Glutamatergic neuron (in vitro differentiated cells): Measurements from ENCODE around the gene RPL13. TPM values are rescaled to one million over a fixed set of nuclear protein-coding genes. Genes with fewer than 3 reads are reported as not detected.

Experiments used
- DNase-seq: peaks from one replicate; pipeline ENCODE4 v3.0.0; 2022
- H3K27ac Mint-ChIP-seq: one replicate; pipeline ENCODE4 v1.8.0; 2020; ENCODE audit warnings: mild to moderate bottlenecking, mixed read lengths, inconsistent platforms; ENCODE audit not compliant: unreplicated experiment
- H3K27me3 Mint-ChIP-seq: one replicate; pipeline ENCODE4 v1.8.0; 2020; ENCODE audit warnings: mild to moderate bottlenecking, moderate library complexity, mixed read lengths, inconsistent platforms; ENCODE audit not compliant: unreplicated experiment
- H3K36me3 Mint-ChIP-seq: one replicate; pipeline ENCODE4 v1.8.0; 2020; ENCODE audit warnings: mild to moderate bottlenecking, mixed read lengths, inconsistent platforms; ENCODE audit not compliant: unreplicated experiment
- H3K4me1 Mint-ChIP-seq: one replicate; pipeline ENCODE4 v1.8.0; 2020; ENCODE audit warnings: mild to moderate bottlenecking, low read depth, mixed read lengths, inconsistent platforms; ENCODE audit not compliant: unreplicated experiment
- H3K4me3 Mint-ChIP-seq: one replicate; pipeline ENCODE4 v1.8.0; 2020; ENCODE audit warnings: mild to moderate bottlenecking, mixed read lengths, inconsistent platforms; ENCODE audit not compliant: unreplicated experiment
- H3K9me3 Mint-ChIP-seq: one replicate; pipeline ENCODE4 v1.8.0; 2020; ENCODE audit warnings: mild to moderate bottlenecking, moderate library complexity, mixed read lengths, inconsistent platforms; ENCODE audit not compliant: unreplicated experiment
- CTCF ChIP-seq: fragments of 200-600 bp; sonication (generic); IDR thresholded peaks from one replicate; pipeline ENCODE4 v1.5.0; 2021; ENCODE audit not compliant: partially characterized antibody, unreplicated experiment
- total RNA-seq: library from RNA; stranded (reverse); fragmentation: NEBNext Ultra II Directional; extraction: Animal tissue kit (Norgen Biotek cat#: 25700); gene quantifications from one replicate; pipeline ENCODE4 v1.2.1, GENCODE V29; 2021; ENCODE audit not compliant: unreplicated experiment

Gene RPL13
- total RNA-seq, 1 donor from 2014 or later = 893 TPM

DNA sequence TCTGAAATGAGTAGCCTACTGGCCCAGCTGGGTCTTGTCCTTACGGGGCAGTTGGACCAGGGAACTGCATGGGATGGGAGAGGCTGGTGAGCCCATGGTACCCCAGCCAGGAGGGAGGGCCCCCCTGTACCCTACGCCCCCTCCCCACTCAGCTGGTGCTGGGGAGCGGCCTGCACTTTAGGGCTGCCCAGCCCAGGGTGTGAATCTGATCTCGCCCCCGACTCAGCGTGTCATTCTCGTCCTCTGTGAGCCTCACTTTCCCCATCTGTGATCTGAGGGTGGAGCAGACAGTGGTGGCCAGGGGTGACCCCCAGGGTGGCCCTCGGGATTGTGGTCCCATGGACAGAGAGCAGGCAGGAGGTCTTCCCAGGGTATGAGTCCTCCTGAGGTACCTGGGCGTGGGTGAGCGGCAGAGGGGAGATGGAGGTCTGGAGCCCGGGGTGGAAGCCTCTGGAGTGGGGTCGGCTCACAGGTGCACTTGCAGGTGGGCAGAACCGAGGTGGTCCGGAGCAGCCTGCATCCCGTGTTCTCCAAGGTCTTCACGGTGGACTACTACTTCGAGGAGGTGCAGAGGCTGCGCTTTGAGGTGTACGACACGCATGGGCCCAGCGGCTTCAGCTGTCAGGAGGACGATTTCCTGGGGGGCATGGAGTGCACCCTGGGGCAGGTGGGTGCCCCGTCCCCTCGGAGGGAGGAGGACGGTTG, 16.7 kb downstream of the RPL13 start:
- Mint-ChIP-seq H3K27ac (no peak overlapping the region), H3K4me1 (peaks cover 12% of the 10 kb centered on the region), H3K4me3 (no peak overlapping the region), H3K36me3 (no peaks in the 10 kb centered on the region), H3K27me3 (peaks cover 13% of the 10 kb centered on the region), H3K9me3 (peaks cover 10% of the 10 kb centered on the region)
- no peak for DNase-seq
- no peak for TF ChIP-seq CTCF

- no peak for DNase-seq
- Mint-ChIP-seq H3K36me3 (no peaks in the 10 kb centered on the region), H3K4me1 (no peaks in the 10 kb centered on the region), H3K4me3 (no peak overlapping the region), H3K27me3 (peaks cover 7% of the 10 kb centered on the region), H3K27ac (no peak overlapping the region), H3K9me3 (peaks cover 3% of the 10 kb centered on the region)
- no peak for TF ChIP-seq CTCF
These were observed 18.9 kb downstream of the RPL13 start for GRCh38 chr16:89579351-89579750.

GRCh38 chr16:89581045-89581695, 20.7 kb downstream of the RPL13 start:
- Mint-ChIP-seq H3K4me1 (no peaks in the 10 kb centered on the region), H3K36me3 (no peaks in the 10 kb centered on the region), H3K27ac (no peak overlapping the region), H3K9me3 (peaks cover 3% of the 10 kb centered on the region), H3K27me3 (peaks cover 7% of the 10 kb centered on the region), H3K4me3 (no peak overlapping the region)
- no peak for TF ChIP-seq CTCF
- no peak for DNase-seq

- no peaks in the 10 kb centered on the region for H3K36me3 Mint-ChIP-seq
- DNase-seq = peak; percentile 9
- no peaks in the 10 kb centered on the region for H3K4me1 Mint-ChIP-seq
- H3K27me3 Mint-ChIP-seq = peaks cover 7% of the 10 kb centered on the region
- H3K9me3 Mint-ChIP-seq = peaks cover 3% of the 10 kb centered on the region
- no peak overlapping the region for H3K4me3 Mint-ChIP-seq
- no peak for TF ChIP-seq CTCF
- H3K27ac Mint-ChIP-seq = no peak overlapping the region
These were observed 21.5 kb downstream of the RPL13 start for GRCh38 chr16:89581861-89582563.
